LHCN-M2 (cell line): Measurements from ENCODE around the gene GLIS1. TPM values are rescaled to one million over a fixed set of nuclear protein-coding genes. Genes with fewer than 3 reads are reported as not detected.

Experiments
- DNase-seq: peaks from one replicate; pipeline ENCODE4 v3.0.0-alpha.2; 2012; ENCODE audit warnings: low read depth
- total RNA-seq: library from RNA; depleted of rRNA; stranded (reverse); fragments of >200 nt; gene quantifications from 2 replicates; pipeline ENCODE4 v1.2.3, GENCODE V29; 2014

Gene GLIS1
- total RNA-seq, 1 experiment from 2014 or later, result 3.7 TPM

DNA sequence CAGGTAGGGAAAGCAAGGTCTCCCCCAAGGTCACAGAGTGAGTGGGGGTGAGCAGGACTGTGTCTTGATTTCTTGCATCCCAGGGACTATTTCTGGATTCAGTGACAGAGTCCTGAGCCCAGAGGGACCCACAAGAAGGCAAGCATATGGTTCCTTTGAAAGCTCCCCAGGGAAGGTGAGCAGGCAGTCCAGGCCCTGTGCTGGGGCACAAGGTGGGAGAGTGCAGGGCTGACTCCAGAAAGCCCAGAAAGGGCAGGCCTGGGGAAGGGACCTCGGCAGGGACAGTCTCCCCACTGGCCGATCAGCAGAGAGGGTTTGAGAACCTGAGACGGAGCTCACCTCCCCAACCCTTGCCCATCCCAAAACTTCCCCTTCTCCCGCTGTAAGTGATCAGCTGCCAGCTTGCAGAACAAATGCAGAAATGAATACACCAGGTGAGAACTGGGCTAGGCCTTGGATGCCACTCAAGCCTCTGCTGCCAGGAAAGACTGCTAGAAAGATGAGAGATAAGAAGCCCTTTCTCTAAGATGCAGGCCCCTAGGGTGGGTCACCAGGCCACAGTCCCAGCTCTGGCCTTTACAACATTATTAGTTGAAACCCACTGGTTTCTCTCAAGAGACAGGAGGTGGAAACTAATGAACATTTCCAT is 121.0 kb downstream of the GLIS1 start:
- no peak for DNase-seq

DNA sequence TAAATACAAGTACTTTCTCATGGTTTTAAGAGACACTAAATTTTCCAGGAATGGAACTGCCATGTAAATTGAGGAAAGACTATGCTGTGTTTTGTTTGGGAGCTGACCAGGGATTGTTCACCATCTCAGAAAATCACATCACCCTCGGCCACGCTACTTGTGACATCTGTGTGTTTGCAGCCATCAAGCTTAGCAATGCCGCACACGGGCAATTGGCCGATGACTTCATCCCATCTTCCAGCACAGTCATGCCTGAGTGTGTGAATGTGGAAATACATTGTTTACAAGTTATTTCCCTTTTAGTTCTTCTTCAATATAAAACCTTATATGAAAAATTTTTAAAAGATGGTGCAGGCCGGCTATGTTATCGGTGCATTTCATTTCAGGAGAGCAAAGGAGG is 121.6 kb downstream of the GLIS1 start:
- DNase-seq, result peak; percentile 29

GRCh38 chr1:53616927-53617326 is 122.0 kb downstream of the GLIS1 start:
- no peak for DNase-seq

DNA sequence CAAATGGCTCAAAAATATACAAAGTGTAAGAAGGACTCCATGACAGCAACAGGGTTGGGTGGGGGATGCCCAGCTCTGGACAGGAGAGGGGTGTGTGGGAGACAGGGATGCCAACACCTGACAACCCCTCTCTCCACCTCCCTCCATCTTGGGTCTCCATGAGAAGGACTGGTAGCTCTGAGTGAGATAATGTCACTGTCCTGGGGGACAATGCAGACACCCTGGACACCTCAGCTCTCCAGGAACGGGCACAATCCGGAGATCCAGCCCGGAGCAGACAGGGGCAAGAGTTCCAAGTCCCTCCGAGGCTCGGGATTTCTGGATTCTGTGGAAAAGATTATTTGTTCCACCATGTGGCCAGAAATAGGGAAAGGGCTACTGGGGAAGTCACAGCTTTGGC is 122.5 kb downstream of the GLIS1 start:
- DNase-seq, result no peak

DNA sequence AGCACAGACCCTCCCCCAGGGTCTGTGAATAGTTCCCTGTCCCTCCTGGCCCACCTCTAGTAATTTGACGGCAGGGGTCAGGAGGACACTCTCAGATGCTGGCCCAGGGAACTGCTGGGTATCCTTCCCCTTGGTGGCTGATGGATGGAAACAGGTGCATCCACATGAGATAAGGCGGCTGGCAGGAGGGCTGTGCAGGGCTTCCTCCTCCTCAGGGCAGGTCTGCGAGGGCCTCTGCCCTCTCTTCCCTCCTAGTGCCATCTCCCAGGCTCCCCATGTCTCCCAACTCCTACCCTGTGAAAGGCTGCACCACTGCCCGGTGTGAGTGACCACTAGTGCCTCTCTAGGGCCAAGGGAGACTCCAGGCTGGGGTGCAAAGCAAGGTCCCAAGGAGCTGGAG is 123.9 kb downstream of the GLIS1 start:
- DNase-seq, result peak; percentile 23

GRCh38 chr1:53614231-53615021 is 124.5 kb downstream of the GLIS1 start:
- DNase-seq, result no peak

GRCh38 chr1:53608676-53609075 is 130.3 kb downstream of the GLIS1 start:
- no peak for DNase-seq

GRCh38 chr1:53608071-53608470 is 130.9 kb downstream of the GLIS1 start:
- no peak for DNase-seq

DNA sequence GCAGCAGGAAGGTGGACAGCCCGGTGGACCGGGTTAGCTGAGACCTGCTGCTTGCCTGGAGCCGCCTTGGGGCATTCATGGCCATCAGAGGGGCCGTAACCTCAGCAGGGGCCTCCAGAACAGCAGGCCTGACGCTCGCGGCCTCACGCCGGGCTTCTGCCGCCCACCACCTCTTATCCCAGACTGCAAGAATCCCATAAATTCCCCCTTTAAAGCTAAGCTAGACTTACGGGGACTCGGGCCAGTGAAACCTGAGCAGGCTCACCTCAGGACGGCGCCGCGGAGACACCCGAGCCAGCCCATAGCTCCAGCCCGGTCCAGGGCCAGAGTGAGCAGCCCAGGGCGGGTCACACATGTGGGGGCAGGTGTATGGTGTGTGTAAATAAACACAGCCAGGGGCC is 132.3 kb downstream of the GLIS1 start:
- DNase-seq, result no peak

GRCh38 chr1:53606197-53606596 is 132.8 kb downstream of the GLIS1 start:
- DNase-seq, result no peak

DNA sequence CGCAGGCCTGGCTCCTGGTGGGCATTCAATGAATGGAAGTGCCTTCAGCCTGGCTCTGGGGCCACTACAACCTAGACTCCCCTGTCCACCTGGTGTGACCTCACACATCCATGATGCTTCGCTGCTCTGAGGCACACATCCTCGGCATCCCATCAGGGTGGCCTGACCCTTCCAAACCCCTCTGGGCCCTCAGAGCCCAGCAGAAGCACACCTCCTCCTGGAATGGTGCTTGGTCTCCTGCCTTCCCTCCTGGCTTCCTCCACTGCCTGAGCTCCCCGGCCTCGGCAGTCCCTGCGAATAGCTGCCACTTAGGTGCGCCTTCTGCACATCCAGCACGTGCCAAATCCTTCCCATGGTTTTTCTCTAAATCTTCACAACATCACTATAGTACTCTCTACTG is 133.8 kb downstream of the GLIS1 start:
- DNase-seq, result no peak

DNA sequence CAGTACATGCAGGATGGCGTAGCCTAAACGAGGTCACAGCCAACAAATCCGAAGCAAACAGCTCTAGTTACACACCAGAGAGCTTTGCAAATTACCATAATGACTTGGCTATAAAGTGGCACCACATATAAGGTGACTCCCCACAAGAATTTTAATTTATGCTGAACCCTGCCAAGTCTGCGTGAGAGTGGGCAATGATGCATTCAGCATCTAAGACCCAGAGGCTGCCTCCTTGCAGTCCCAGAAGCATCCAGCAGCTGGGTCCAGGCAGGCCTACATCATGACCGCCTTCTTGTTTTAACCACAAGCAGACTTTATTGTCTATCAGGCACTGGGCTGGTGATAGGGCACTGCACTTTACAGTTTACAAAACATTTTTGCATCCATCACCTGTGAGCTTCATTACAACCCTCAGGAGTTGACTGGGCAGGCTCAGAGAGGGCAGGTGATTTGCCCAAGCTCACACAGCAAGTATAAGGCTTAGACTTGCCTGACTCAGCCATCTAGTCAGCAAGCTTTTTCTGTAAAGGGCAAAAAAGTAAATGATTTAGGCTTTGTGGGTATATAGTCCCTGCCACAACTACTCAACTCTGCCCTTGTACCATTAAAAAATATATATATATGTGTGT is 134.6 kb downstream of the GLIS1 start:
- DNase-seq, result peak; percentile 18

- DNase-seq, result no peak
These were observed 135.5 kb downstream of the GLIS1 start for GRCh38 chr1:53603431-53603830.

DNA sequence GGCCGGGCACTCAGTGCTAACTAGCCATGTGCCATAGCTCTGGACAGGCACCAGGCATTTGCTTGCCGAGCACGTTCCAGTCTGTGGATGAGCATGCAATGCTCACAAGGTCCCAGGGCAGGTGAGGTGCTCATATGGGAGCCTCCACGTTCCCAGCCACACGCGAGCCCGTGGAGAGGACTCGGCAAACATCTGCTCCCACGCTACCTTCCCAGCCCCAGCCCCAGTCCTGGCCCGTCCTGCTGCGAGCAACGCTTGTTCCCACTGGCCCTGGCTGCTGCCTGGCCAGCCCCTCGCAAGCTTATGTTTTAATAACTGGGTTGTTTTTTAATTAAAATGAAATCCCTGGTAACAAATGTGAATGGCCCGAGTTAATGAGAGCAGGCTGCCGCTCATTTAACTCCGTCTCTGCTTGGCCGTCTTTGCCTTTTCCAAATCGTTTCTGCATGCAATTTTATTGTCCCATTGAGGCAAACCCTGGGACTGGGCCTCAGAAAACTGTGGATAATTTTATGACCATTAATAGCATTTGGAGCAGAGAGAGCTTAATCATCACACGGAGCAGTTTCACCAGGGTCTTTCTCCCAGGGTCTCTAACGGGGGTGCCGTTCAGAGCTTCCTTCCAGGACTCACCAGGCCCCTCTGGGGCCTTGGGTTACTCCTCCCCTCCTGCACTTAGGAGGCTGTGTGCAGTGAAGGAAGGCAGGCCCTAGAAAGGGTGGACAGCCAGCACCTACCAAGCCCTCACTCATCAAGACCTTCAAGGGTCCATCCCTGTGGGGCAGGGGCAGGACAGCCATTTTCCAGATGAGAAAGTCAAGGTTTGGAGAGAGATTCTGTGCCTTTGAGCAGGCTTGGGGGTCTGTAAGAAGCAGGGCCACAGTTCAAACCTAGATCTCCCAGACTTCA is 136.8 kb downstream of the GLIS1 start:
- no peak for DNase-seq

DNA sequence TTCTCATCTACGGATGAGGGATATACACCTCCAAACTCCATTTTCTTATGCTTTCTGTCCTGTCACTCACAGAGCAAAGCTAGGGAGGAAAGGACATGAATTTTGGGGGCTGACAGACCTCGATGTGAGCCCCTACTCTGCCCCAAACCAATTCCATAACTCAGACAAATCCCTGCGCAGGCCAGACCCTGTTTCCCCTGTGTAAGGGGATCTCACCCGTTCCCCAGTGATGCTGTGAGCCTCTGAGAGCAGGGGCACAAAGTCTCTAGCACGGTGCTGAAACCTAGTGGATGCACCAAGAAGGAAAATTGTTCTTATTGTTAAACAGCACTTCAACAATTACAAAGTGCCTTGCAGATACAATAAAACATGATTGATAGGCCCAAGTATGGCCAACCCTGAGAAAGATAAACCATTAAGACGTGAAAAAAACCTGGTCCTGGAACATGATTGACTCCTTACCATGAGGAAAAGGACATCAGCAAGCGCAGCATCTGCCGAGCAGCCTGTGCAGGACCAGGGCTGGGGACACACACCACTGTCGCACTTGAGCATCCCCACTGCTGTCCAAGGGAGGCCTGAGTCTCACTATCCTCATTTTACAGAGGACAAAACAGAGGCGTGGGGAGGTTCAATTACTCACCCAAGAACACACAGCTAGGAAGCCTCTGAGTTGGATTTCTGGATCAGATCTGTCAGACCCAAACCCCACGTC is 137.8 kb downstream of the GLIS1 start:
- no peak for DNase-seq

- DNase-seq, result no peak
These were observed 138.4 kb downstream of the GLIS1 start for GRCh38 chr1:53600561-53600960.

GRCh38 chr1:53600001-53600400 is 139.0 kb downstream of the GLIS1 start:
- DNase-seq, result no peak

- DNase-seq, result no peak
These were observed 139.5 kb downstream of the GLIS1 start for GRCh38 chr1:53599481-53599880.

- no peak for DNase-seq
These were observed 140.0 kb downstream of the GLIS1 start for GRCh38 chr1:53598966-53599365.

- no peak for DNase-seq
These were observed 143.1 kb downstream of the GLIS1 start for GRCh38 chr1:53595906-53596305.
